Measurements from ENCODE around the gene BCAP29.
"Not testable (repeated sequence)": the region's sequence is repeated elsewhere in the genome, so short reads cannot be mapped to it uniquely, and the experiment has no call there.

The BCAP29 gene

DNA sequence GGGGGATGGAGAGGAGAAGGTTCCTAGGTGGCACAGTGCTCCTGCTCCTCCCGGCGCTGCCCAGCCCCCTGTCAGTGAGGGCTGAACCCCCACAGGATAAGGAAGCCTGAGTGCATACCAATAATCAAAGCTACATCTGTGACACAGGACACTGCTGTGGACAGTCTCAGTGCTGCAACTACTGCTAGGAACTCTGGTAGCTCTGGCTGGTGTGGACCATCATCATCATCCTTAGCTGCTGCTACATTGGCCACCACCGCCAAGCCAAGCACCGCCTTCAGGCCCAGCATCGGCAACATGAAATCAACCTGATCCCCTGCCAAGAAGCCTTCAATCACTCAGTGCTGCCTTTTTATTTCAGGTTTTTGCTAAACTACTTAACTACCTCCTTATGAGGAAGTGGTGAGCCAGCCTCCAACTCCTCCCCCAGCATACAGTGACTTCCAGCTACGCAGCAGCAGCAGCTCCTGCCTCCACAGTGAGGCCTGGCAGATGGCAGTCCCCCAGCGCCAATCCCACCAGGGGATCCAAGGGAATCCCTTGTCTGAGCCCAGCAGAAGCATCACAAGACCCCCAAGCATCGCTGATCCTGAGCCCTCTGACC lies 48.5 kb downstream of the BCAP29 start:
- peak; percentile 6 for DNase-seq

DNA sequence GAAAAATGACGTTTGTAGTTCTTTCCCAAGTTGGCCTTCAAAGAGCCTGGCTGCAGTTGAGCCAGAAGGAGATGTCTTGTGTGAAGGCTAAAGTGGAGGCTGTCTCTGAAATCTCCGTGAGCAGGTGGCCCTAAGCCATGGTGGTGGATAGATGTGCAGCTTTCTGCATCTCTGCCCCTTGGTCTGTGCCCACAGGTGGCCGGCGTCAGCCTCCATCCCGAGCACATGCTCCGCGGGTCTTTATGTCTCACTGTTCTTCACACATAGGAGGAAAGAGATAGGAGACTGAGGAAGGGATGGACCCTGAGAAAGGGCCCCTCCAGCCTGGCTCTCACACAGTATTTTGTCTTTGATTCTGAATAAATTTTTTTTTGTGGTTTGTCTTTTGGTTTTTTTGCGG lies 50.3 kb downstream of the BCAP29 start:
- DNase-seq = no peak

DNA sequence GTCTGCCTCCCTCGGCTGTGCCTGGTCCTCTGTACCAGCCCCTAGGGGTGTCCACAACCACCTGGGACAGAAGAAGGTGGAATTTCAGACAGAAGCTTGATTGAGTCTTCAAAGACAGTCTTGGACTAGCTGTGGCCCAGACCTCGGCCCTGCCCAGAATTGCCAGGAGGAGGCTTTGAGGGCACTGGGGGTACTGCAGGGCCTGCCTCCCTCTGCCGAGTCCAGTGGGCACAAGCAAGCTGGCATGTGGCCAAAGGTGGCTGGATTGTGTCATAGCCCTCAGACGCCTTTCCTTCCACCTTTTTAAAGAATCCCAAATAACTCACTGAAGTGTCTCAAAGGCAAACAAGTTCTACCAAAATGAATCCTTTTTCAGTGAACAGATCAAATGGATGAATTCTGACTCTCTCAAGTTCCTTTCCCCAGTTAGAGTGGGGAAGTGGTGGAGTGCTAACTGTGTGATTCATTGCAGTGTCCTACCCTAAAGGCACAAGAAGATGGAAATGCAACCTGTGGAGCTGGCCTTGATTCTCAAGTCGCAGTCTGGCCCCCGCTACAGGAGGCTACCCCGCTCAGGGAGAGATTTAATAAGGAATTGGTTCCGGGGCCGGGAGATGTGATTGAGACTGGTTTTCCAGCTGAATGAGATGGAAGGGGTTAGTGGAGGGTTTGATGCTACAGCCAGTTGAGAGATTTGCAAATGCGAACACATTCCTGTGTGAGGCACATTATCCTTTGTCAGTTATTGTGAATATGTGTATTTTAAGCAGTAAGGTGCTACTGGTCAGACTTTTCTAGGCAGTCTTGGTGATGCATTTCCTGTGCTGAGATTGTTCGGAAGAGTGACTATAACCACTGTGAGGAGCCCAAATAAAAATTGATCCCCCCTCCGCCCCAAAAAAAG lies 51.8 kb downstream of the BCAP29 start:
- DNase-seq = no peak

DNA sequence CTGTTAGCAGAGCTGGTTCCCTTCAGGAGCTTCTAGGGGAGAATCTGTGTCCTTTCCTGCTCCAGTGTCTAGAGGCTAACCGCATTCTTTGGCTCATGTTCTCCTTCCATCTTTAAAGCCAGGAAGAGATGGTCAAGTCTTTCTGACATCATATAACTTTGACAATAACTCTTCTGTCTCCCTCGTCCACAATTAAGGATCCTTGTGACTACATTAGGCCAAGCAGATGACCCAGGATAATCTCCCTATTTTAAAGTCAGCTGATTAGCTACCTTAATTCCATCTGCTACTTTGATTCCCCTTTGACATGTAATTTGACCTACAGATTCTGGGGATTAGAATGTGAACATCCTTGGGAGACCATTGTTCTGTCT lies 52.4 kb downstream of the BCAP29 start:
- no peak for DNase-seq

DNA sequence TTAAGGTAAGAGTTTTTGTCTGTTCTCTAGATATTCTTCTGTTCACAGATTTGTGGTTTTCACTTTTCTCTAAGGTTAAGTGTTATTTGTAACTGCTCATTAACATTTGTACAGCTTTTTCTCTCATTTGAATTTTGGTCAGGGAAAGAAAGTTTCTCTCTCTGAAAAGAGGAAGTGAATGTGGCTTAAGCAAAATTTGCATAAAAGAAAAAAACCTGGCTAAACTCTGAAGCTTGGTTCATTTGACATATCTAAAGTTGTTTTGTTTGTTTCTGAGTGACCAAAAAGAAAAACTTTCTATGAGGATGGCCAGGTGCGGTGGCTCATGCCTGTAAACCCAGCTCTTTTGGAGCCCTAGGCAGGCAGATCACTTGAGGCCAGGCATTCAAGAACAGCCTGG lies 58.5 kb downstream of the BCAP29 start:
- DNase-seq = no peak

DNA sequence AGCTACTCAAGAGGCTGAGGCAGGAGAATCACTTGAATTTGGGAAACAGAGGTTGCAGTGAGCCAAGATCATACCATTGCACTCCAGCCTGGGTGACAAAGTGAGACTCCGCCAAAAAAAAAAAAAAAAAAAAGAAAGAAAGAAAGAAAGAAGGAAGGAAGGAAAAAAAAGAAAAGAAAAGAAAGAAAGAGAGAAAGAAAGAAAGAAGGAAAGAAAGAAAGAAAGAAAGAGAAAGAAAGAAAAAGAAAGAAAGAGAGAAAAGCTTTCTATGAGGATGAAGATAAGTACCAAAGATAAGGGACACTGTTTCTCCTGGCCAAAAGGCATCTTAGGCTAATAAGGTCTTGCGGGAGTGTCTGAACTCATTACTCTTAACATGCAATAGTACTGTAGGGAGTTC lies 59.0 kb downstream of the BCAP29 start:
- DNase-seq = not testable (repeated sequence)

DNA sequence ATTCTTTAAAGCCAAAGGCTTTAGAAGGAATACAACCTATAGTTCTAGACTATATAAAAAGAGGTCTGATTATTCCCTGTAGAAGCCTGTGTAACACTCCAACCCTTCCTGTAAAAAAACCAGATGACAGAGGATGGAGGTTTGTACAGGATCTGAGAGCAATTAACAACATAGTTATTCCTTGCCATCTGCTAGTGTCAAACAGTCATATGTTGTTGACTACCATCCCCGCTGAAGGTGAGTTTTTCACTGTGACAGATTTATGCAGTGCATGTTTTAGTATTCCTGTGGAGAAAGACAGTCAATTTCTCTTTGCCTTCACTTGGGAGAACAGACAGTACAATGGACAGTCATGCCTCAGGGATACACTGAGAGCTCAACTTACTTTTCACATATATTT lies 61.6 kb downstream of the BCAP29 start:
- no peak for DNase-seq

DNA sequence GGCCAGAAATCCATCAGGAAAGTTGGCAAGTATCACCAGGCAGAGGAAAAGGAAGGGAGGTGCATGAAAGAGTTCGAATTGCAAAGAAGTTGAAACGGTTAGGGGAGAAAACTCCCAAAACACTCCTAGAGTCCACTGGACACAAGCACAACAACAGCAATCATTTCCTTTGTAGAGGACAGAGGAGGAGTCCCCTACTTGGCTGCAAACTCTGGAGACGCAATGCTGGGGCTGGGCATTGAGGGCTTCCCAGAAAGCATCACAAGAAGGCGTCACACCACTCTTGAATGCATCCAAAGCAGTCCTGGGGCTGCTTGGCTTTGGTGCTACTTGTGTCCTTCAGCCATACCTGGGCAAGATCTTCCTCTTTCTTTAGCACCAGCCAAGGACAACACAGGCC lies 62.5 kb downstream of the BCAP29 start:
- no peak for DNase-seq

DNA sequence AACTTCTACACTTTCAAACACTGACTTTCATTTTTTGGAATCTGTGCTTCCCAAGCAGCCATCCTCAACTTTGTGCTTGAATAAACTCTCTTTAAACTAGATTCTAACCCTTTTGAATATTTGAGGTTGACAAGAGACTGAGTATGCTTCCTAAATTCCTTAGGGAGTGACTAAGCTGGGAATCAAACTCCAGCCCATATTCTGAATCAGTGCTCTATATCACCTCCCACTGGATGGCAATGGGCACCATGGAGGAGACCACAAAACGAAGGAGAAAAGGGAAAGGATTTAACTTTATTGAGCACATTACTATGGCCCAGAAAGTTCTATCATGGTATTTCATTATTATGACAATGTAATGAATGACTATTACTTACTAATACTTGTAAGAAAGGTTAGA lies 63.4 kb downstream of the BCAP29 start:
- no peak for DNase-seq

DNA sequence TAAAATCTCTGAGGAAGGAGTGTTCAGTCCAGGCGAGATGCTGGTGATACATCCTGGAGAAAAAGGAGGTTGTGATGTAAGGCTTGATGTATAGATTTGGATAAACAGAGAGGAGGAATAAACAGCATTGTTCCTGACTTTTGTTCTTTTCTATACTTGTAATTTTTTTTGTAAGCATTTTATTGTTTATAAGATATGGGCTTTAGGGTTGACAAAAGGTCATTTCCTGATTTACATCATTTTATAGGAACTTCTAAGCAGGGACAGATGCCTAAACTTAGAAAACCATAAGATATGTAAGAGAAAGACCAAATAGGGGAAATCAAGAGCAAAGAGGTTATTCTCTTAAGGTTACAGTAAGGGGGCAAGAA lies 63.9 kb downstream of the BCAP29 start:
- DNase-seq = no peak

DNA sequence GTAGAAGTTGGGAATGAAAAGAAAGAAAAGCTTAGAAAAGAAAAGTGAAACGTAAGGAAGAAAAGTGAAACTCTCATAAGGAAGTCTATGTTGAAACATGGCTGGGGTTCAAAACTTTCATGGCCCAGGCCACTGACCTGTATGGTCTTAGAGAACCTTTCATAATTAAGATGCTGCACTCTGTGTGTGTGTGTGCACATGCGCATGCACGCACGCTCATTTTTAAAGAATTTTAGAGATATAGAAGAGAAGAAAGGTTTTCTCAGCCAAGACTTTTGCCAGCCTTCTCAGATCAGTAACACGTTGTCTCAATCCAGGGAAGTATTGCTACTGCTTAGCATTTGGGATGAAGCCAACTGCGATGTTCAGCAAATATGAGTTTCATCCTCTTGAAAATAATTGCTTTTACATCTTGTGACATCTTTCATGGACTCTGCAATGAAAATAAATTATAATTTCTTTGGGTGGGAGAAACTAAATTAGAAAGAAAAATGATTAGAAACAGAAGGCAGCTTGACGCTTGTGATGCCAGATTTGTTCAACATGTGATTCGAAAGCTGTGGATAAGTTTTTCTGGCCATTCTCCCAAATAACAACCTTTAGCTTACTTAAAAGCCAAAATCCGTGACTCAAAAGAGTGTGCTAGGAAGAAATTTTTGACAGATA lies 64.4 kb downstream of the BCAP29 start:
- DNase-seq = no peak

DNA sequence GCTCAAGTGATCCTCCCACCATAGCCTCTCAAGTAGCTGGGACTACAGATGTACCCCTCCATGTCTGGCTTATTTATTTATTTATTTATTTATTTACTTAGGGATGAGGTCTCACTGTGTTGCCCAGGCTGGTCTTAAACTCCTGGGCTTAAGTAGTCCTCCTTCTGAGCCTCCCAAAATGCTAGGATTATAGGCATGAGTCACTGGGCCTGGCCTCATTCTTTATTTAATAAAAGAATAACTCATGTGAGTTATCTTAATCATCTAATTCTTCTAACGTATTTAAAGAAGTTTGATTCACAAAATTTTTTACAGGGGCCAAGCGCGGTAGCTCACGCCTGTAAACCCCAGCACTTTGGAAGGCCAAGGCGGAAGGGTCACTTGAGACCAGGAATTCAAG lies 72.6 kb downstream of the BCAP29 start:
- no peak for DNase-seq

DNA sequence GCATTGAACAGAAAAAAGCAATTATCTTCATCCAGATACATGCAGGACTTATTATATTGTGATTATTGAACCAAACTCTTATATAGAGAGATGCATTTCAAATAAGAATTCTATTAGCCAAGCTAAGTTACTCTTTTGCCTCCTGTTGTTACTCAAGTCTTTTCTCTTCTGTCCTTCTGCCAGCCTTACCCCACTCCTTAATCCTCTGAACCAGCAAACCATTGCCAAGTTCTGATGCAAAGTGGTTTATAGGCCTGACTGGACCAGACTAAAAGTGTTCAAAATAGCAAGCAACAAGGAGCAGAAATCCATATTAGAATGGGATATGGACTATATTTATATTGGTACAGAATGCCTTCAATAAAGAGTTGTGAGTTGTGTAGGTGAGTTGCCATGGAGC lies 78.4 kb downstream of the BCAP29 start:
- no peak for DNase-seq

DNA sequence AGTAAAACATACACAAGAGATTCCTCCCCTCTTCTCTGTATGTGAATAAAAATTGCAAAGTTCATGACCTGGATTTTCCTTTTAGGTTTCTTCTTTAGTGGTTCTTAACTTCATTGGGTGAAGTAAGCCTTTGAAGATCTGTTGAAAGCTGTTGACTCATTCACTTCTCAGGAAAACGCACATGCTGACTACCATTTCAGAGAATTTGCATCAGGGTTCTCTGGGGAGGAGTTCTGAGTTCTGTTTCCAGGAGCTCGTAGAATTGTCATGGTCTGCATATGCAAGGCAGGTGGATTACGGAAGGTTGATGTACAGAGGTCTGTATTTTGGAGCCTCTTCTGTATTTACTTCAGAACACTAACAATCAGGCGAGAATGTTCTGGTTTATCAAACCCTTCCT lies 79.6 kb downstream of the BCAP29 start:
- DNase-seq = no peak

DNA sequence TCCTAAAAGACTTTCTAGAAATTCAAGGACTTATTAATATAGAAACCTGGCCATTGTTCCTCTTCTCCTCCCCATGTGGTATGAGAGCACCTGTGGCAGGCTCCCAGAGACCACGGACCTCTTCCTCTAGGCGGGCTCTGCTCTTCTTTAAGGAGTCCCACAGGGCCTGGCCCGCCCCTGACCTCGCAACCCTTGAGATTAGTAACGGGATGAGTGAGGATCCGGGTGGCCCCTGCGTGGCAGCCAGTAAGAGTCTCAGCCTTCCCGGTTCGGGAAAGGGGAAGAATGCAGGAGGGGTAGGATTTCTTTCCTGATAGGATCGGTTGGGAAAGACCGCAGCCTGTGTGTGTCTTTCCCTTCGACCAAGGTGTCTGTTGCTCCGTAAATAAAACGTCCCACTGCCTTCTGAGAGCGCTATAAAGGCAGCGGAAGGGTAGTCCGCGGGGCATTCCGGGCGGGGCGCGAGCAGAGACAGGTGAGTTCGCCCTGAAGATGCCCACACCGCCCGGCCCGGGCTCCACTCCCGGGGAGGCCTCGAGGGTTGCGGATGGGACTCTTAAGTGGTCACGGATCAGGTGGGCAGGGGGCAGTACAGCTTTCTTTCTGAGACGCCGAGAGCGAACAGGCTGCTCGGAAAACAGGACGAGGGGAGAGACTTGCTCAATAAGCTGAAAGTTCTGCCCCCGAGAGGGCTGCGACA lies 80.5 kb downstream of the BCAP29 start, which contains the start of gene SLC26A4:
Gene SLC26A4, plus strand, starts transcription at position 448 of the 700 bp plus-strand sequence. CDS start 814 bp downstream, outside the sequence.
- DNase-seq = no peak

DNA sequence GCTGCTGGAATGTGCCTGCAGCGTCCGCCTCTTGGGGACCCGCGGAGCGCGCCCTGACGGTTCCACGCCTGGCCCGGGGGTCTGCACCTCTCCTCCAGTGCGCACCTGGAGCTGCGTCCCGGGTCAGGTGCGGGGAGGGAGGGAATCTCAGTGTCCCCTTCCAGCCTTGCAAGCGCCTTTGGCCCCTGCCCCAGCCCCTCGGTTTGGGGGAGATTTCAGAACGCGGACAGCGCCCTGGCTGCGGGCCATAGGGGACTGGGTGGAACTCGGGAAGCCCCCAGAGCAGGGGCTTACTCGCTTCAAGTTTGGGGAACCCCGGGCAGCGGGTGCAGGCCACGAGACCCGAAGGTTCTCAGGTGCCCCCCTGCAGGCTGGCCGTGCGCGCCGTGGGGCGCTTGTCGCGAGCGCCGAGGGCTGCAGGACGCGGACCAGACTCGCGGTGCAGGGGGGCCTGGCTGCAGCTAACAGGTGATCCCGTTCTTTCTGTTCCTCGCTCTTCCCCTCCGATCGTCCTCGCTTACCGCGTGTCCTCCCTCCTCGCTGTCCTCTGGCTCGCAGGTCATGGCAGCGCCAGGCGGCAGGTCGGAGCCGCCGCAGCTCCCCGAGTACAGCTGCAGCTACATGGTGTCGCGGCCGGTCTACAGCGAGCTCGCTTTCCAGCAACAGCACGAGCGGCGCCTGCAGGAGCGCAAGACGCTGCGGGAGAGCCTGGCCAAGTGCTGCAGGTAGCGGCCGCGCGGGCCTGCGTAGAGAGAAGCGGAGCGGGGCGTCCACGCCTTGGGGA lies 81.2 kb downstream of the BCAP29 start:
- DNase-seq = peak; percentile 32

DNA sequence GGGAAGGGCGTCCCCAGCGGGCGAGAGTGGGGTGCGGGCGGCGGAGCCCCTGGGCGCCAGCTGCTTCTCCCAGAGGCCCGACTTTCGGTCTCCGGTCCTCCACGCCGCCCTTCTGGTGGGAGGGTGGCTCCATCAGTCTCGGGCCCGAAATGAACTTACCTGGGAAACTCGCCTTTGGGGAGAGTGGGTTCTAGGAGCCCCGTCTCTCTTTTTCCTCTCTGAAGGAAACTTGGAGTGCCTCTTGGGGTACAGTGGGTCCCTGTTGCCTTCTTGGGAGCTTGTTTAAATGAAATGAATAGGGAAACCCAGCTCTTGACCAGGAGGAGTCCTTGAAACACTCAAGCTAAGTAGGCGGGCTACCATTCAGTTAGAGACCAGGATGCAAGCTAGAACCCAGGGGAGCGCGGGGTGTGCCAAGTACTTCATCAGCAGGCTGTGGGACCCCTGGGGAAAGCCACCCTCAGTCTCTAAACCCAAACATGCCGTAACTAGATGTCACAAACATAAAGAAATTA lies 81.9 kb downstream of the BCAP29 start:
- DNase-seq = no peak

DNA sequence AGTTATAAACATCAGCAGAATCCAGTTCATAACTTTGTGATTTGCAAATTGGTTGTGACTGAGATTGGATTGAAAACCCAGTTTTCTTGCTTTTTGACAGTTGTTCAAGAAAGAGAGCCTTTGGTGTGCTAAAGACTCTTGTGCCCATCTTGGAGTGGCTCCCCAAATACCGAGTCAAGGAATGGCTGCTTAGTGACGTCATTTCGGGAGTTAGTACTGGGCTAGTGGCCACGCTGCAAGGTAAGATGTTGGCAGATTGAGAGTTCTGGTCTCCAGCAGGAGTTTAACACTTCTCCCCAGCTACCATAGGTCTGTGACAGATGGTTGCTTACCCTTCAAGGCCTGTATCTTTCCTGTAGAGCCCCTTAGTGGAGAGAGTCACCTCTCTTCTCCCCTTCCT lies 83.2 kb downstream of the BCAP29 start:
- DNase-seq = no peak

DNA sequence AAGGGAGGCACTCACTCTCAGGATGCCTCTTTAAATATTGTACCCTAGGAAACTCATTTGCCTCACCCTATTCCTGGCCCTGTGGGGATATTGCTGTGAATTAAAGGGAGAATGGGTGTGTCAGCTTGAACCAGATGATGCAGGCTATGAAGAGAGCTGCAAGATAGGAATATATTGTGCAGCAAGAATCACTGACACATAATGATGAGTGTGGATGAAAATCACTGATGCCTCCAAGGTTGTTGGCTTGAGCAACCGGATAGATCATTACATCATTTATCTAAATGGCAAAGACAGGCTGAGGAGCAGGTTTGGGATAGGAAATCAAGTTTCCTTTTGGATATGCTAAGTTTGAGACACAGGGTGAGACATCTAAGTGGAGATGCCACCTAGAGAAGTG lies 86.7 kb downstream of the BCAP29 start:
- no peak for DNase-seq

DNA sequence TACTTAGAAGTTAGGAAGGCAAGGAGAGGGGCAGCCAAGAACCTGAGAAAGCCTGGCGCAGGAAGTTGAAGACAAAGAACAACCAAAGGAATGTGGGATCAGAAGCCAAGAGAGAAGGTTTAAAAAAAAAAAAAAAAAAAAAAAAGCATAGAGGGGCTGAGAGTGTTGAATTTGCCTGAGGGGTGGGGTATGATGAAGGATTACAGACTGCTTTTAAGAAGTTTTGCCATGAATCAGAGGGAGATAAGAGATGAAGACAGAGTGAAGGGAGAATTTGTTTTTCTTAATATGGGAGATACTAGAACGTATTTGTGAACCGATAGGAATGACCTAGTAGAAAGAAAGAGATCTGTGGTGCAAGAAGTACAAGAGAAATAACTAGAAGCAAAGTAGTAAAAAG lies 87.3 kb downstream of the BCAP29 start:
- DNase-seq = no peak

DNA sequence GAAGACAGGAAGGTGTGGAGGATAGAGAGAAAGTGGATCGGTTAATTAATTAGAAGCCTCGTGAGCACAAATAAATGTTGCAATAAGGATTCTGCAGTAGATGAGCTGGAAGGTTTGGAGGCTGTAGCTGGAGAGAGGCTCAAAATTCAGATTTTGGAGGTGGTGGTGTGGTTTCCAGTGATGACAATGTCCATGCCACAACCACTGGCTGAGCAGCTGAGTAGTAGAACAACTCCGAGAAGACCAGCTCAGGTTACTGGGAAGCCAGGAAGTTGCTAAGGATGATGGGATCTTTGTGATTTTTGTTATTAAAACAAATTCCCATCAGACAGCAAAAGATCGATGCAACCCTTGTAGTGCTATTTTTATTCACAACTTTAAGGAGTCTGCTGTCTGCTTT lies 88.2 kb downstream of the BCAP29 start:
- no peak for DNase-seq
